IMR-90 (cell line): Measurements from ENCODE around the gene STAT5B. TPM values are rescaled to one million over a fixed set of nuclear protein-coding genes. Genes with fewer than 3 reads are reported as not detected.

ENCODE experiments used
- ATAC-seq: fragments of 200-7000 bp; cut with Tn5 transposase; 2 replicates; pipeline ENCODE4 v1.9.1; 2020; ENCODE audit warnings: low read depth, mild to moderate bottlenecking, moderate library complexity
- BruUV-seq: library from RNA; stranded (reverse); fragments of 400-500 nt; replicated peaks from 2 replicates; lab custom pipeline; 2021; lab: Mats Ljungman, UMichigan
- CTCF ChIA-PET: fragments of 300-600 bp; formaldehyde crosslinking; extraction: SDS; loops from one replicate; lab custom pipeline; 2021; ENCODE audit warnings: antibody characterized with exemption; lab: Yijun Ruan, JAX
- POLR2A ChIA-PET: fragments of 300-600 bp; sonication (Branson Sonifier 250); formaldehyde crosslinking; loops from one replicate; lab custom pipeline; 2022; ENCODE audit warnings: antibody characterized with exemption; ENCODE audit not compliant: unreplicated experiment; lab: Charles Lee
- DNase-seq: peaks from one replicate; pipeline ENCODE4 v3.0.0; 2013
- H2AFZ ChIP-seq: replicated peaks from 2 replicates; pipeline ENCODE3; 2013; ENCODE audit warnings: low read length, mild to moderate bottlenecking; ENCODE audit not compliant: poor library complexity
- H2AK5ac ChIP-seq: 2 replicates; pipeline ENCODE4 v1.6.1; 2013; ENCODE audit warnings: low read depth, low read length, inconsistent platforms
- H2AK9ac ChIP-seq: replicated peaks from 2 replicates; pipeline ENCODE3; 2013; ENCODE audit warnings: mild to moderate bottlenecking, low read depth, low read length, moderate library complexity; ENCODE audit not compliant: poor library complexity
- H2BK120ac ChIP-seq: 2 replicates; pipeline ENCODE4 v1.6.1; 2013; ENCODE audit warnings: low read depth, low read length, inconsistent platforms
- H2BK15ac ChIP-seq: 3 replicates; pipeline ENCODE4 v1.6.1; 2013; ENCODE audit warnings: low read depth, low read length, inconsistent platforms
- H2BK20ac ChIP-seq: 2 replicates; pipeline ENCODE4 v1.6.1; 2013; ENCODE audit warnings: low read depth, mild to moderate bottlenecking, inconsistent platforms, low read length, moderate library complexity
- H2BK5ac ChIP-seq: 2 replicates; pipeline ENCODE4 v1.6.1; 2013; ENCODE audit warnings: mild to moderate bottlenecking, low read depth, low read length, inconsistent platforms; ENCODE audit not compliant: poor library complexity, severe bottlenecking
- H3K14ac ChIP-seq: replicated peaks from 2 replicates; pipeline ENCODE4 v1.6.1; 2013; ENCODE audit warnings: low read depth, low read length, inconsistent platforms
- H3K18ac ChIP-seq: 2 replicates; pipeline ENCODE4 v1.6.1; 2013; ENCODE audit warnings: low read depth, low read length, control low read depth
- H3K23ac ChIP-seq: 2 replicates; pipeline ENCODE4 v1.6.1; 2013; ENCODE audit warnings: low read depth, low read length, inconsistent platforms
- H3K27ac ChIP-seq: 2 replicates; pipeline ENCODE4 v1.5.1; 2013; ENCODE audit warnings: mild to moderate bottlenecking, control low read depth, low read length; ENCODE audit not compliant: insufficient read depth
- H3K27me3 ChIP-seq: 2 replicates; pipeline ENCODE4 v1.6.1; 2013; ENCODE audit warnings: low read length; ENCODE audit not compliant: control insufficient read depth, insufficient read depth
- H3K36me3 ChIP-seq: 2 replicates; pipeline ENCODE4 v1.6.1; 2013; ENCODE audit warnings: low read length, mixed read lengths; ENCODE audit not compliant: control insufficient read depth, insufficient read depth
- H3K4ac ChIP-seq: 2 replicates; pipeline ENCODE4 v1.6.1; 2013; ENCODE audit warnings: low read depth, low read length, inconsistent platforms
- H3K4me1 ChIP-seq: 2 replicates; pipeline ENCODE4 v1.6.1; 2013; ENCODE audit warnings: low read length, mixed read lengths; ENCODE audit not compliant: control insufficient read depth, insufficient read depth
- H3K4me2 ChIP-seq: 2 replicates; pipeline ENCODE4 v1.6.1; 2013; ENCODE audit warnings: low read depth, mild to moderate bottlenecking, control low read depth, low read length, moderate library complexity
- H3K4me3 ChIP-seq: 2 replicates; pipeline ENCODE4 v1.5.1; 2013; ENCODE audit warnings: low read depth, mild to moderate bottlenecking, control low read depth, low read length, moderate library complexity; ENCODE audit not compliant: insufficient read depth
- H3K56ac ChIP-seq: 2 replicates; pipeline ENCODE4 v1.6.1; 2013; ENCODE audit warnings: low read length, inconsistent platforms; ENCODE audit not compliant: insufficient read depth; ENCODE audit errors: extremely low read depth
- H3K79me1 ChIP-seq, 2 experiments: 2 replicates each; pipeline ENCODE4 v1.6.1; 2013; ENCODE audit warnings: low read length in 2 of 2, inconsistent platforms in 1 of 2, low read depth in 1 of 2
- H3K9ac ChIP-seq: 2 replicates; pipeline ENCODE4 v1.6.1; 2013; ENCODE audit warnings: low read depth, low read length, control low read depth
- H3K9me1 ChIP-seq: 2 replicates; pipeline ENCODE4 v1.6.1; 2013; ENCODE audit warnings: low read length, inconsistent platforms; ENCODE audit not compliant: insufficient read depth
- H3K9me3 ChIP-seq: 2 replicates; pipeline ENCODE4 v1.6.1; 2013; ENCODE audit warnings: low read length; ENCODE audit not compliant: control insufficient read depth, insufficient read depth
- H4K20me1 ChIP-seq: 2 replicates; pipeline ENCODE4 v1.6.1; 2013; ENCODE audit warnings: low read length, inconsistent platforms; ENCODE audit not compliant: insufficient read depth
- H4K5ac ChIP-seq: 2 replicates; pipeline ENCODE4 v1.6.1; 2013; ENCODE audit warnings: mild to moderate bottlenecking, low read depth, low read length, control low read depth
- H4K8ac ChIP-seq, 2 experiments: 2 replicates each; pipeline ENCODE4 v1.6.1; 2013; ENCODE audit warnings: low read depth in 2 of 2, low read length in 2 of 2, control low read depth in 1 of 2, inconsistent platforms in 1 of 2
- H4K91ac ChIP-seq: 2 replicates; pipeline ENCODE4 v1.6.1; 2013; ENCODE audit warnings: low read depth, low read length, inconsistent platforms; ENCODE audit not compliant: insufficient read depth
- CEBPB ChIP-seq: IDR thresholded peaks from 2 replicates; pipeline ENCODE4 v1.6.1; 2012; ENCODE audit warnings: low read depth, low read length, improper control_type of control experiment
- MAZ ChIP-seq: IDR thresholded peaks from 2 replicates; pipeline ENCODE4 v1.6.1; 2012; ENCODE audit warnings: low read depth, mild to moderate bottlenecking, low read length, improper control_type of control experiment, moderate library complexity, borderline replicate concordance
- NFE2L2 ChIP-seq: fragments of 150-350 bp; IDR thresholded peaks from 2 replicates; pipeline ENCODE4 v1.6.1; 2016; ENCODE audit warnings: low read depth, mild to moderate bottlenecking, low read length
- RCOR1 ChIP-seq: IDR thresholded peaks from 2 replicates; pipeline ENCODE4 v1.6.1; 2012; ENCODE audit warnings: mild to moderate bottlenecking, low read length, improper control_type of control experiment; ENCODE audit not compliant: insufficient replicate concordance
- SMC3 ChIP-seq: fragments of 150-350 bp; IDR thresholded peaks from 2 replicates; pipeline ENCODE4 v1.6.1; 2016; ENCODE audit warnings: low read depth, mild to moderate bottlenecking, antibody characterized with exemption, low read length, moderate library complexity
- WGBS, 2 experiments: methylation state at CpG; one replicate each; pipeline versions ENCODE4 v1.1.5 to v1.1.7; 2013; ENCODE audit warnings: missing lambda C conversion rate in 2 of 2; ENCODE audit not compliant: insufficient read length in 1 of 2; ENCODE audit errors: extremely low coverage in 2 of 2; 5-methylcytosine and 5-hydroxymethylcytosine counted together
- dilution Hi-C: fragments of 300-500 bp; cut with HindIII; formaldehyde crosslinking; loops from one replicate; pipeline ENCODE4 v1.14.3; 2018; ENCODE audit warnings: low sequenced_read_pairs; ENCODE audit not compliant: unreplicated experiment
- in situ Hi-C: fragments of 300-500 bp; cut with MboI; formaldehyde crosslinking; loops from 3 replicates; pipeline ENCODE4 v1.14.3; 2019; ENCODE audit warnings: low sequenced_read_pairs, inconsistent platforms, mixed read lengths
- intact Hi-C: fragments of 100-400 bp; cut with micrococcal nuclease; formaldehyde crosslinking; loops from 2 replicates; pipeline ENCODE4 v1.10.0; 2022
- polyA plus RNA-seq, 3 experiments: library from polyadenylated mRNA; depleted of rRNA; stranded (reverse); fragments of >200 nt; gene quantifications; 2 replicates each; pipeline ENCODE4 v1.2.3, GENCODE V29; 2012; ENCODE audit warnings: low replicate concordance in 1 of 3
- total RNA-seq: library from RNA; depleted of rRNA; stranded (reverse); fragments of >200 nt; gene quantifications from 2 replicates; pipeline ENCODE4 v1.2.3, GENCODE V29; 2012
- TF ChIP-seq, protein P1 (sequence below): fragments of 150-350 bp; IDR thresholded peaks from 2 replicates; pipeline ENCODE4 v1.6.1; 2016; ENCODE audit warnings: low read depth, mild to moderate bottlenecking, low read length, moderate library complexity, borderline replicate concordance

Gene STAT5B
- total and polyA plus RNA-seq, 2 of the 4 experiments (the other 2 are of a cell fraction), result 24.4 to 29.6 TPM

- DNase-seq (no peak), ATAC-seq (no peak)
- in situ Hi-C loops, result no loop called here
- Histone ChIP-seq H3K9me3 (no peaks in the 10 kb centered on the region), H3K4me3 (no peak overlapping the region), H4K20me1 (peaks cover 26% of the 10 kb centered on the region), H3K4ac (no peak overlapping the region), H3K27ac (no peak overlapping the region), H3K4me1 (no peaks in the 10 kb centered on the region; the same call in 1 of the 2 replicates), H2AK9ac (no peak overlapping the region), H3K27me3 (no peaks in the 10 kb centered on the region), H4K8ac (no peak overlapping the region), H3K56ac (no peak overlapping the region), H3K4me2 (no peak overlapping the region), H3K9me1 (peaks cover 3% of the 10 kb centered on the region; the same call in 1 of the 2 replicates), H2AK5ac (no peak overlapping the region), H2BK15ac (no peak overlapping the region), H2BK120ac (no peak overlapping the region), H4K5ac (no peak overlapping the region), H3K79me1 (peaks cover 19 to 61% of the 10 kb centered on the region in 2 experiments), H3K18ac (no peak overlapping the region), H3K14ac (no peak overlapping the region), H3K23ac (no peak overlapping the region), H2AFZ (no peak overlapping the region), H4K91ac (no peak overlapping the region), H3K36me3 (no peaks in the 10 kb centered on the region; the same call in 1 of the 2 replicates), H3K9ac (no peak overlapping the region), H2BK5ac (no peak overlapping the region), H2BK20ac (no peak overlapping the region)
- TF ChIP-seq NFE2L2 (no peak), CEBPB (no peak), RCOR1 (no peak), MAZ (no peak), SMC3 (no peak)
- TF ChIP-seq, protein P1, sequence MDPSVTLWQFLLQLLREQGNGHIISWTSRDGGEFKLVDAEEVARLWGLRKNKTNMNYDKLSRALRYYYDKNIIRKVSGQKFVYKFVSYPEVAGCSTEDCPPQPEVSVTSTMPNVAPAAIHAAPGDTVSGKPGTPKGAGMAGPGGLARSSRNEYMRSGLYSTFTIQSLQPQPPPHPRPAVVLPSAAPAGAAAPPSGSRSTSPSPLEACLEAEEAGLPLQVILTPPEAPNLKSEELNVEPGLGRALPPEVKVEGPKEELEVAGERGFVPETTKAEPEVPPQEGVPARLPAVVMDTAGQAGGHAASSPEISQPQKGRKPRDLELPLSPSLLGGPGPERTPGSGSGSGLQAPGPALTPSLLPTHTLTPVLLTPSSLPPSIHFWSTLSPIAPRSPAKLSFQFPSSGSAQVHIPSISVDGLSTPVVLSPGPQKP, result no peak
- dilution Hi-C loops, result no loop called here
- CTCF ChIA-PET, result no interaction called here
- WGBS, 2 experiments, result no CpG with 5 or more reads among the region's 6 CpGs
- POLR2A ChIA-PET, result no interaction called here
- no TSS peak for BruUV-seq
- intact Hi-C loops, result no loop called here
These were observed 15.9 kb downstream of the STAT5B start for GRCh38 chr17:42260318-42260717.
